Right lobe of liver (tissue), 6 donors: ENCODE results near the gene MTHFD2L. TPM values are rescaled to one million over a fixed set of nuclear protein-coding genes. Genes with fewer than 3 reads are reported as not detected.

Experiments
- ATAC-seq, 4 donors: fragments of 200-7000 bp; cut with Tn5 transposase; one replicate each; pipeline ENCODE4 v1.9.1; 2020; ENCODE audit warnings: mild to moderate bottlenecking in 4 of 4, moderate library complexity in 4 of 4
- DNase-seq, 3 donors: peaks; one replicate each; pipeline ENCODE4 v3.0.0-alpha.2; 2020
- H3K27ac ChIP-seq, 3 donors: fragments of 200-600 bp; one replicate each; pipeline ENCODE4 v1.8.0; 2022
- H3K27me3 ChIP-seq, 2 donors: fragments of 200-600 bp; one replicate each; pipeline ENCODE4 v1.8.0; 2022
- H3K36me3 ChIP-seq, 4 donors: fragments of 200-600 bp; sonication (generic) in 1 of 4; one replicate each; pipeline versions ENCODE4 v1.5.1 to v1.8.0; 2017 to 2022; ENCODE audit warnings: control low read depth in 1 of 4
- H3K4me1 ChIP-seq, 4 donors: fragments of 200-600 bp; sonication (generic) in 1 of 4; one replicate each; pipeline versions ENCODE4 v1.5.1 to v1.8.0; 2017 to 2022; ENCODE audit warnings: control low read depth in 1 of 4
- H3K4me3 ChIP-seq, 3 donors: fragments of 200-600 bp; one replicate each; pipeline ENCODE4 v1.8.0; 2022
- H3K9me3 ChIP-seq, 4 donors: fragments of 200-600 bp; sonication (generic) in 1 of 4; one replicate each; pipeline versions ENCODE4 v1.5.1 to v1.8.0; 2017 to 2022; ENCODE audit warnings: control low read depth in 1 of 4
- POLR2A ChIP-seq: fragments of 450-650 bp; IDR thresholded peaks from one replicate; pipeline ENCODE4 v1.6.1; 2017; ENCODE audit warnings: antibody characterized with exemption, mild to moderate bottlenecking
- WGBS: methylation state at CpG from one replicate; pipeline ENCODE4 v1.1.6; 2018; ENCODE audit warnings: low coverage, low lambda C conversion rate; ENCODE audit not compliant: insufficient coverage; ENCODE audit errors: missing lambda C conversion rate; 5-methylcytosine and 5-hydroxymethylcytosine counted together
- intact Hi-C, 2 donors: fragments of 100-400 bp; cut with DNase I; formaldehyde crosslinking; loops; one replicate each; pipeline versions ENCODE4 v1.11.2 to v1.14.1; 2022
- total RNA-seq, 6 experiments: library from RNA; depleted of rRNA in 2 of 6; stranded (reverse); fragments of >200 nt in 2 of 6; fragmentation: NEBNext Ultra II Directional in 3 of 6; extraction: Animal tissue kit (Norgen Biotek cat#: 25700) in 3 of 6; gene quantifications; one replicate each; pipeline versions ENCODE4 v1.1.0 to v1.2.4, GENCODE V29; 2016 to 2023
- TF ChIP-seq, protein P1 (sequence below), 4 donors: fragments of 200-600 bp in 3 of 4; fragments of 450-650 bp in 1 of 4; IDR thresholded peaks; one replicate each; pipeline versions ENCODE4 v1.5.1 to v1.8.0; 2016 to 2022; ENCODE audit warnings: antibody characterized with exemption in 4 of 4, mild to moderate bottlenecking in 2 of 4
- donor health status: DM: no; HTN: yes; CAD: no.
- donor health status: DM: no; HTN: no; CAD: no.
- donor health status: DM: no; HTN: no; CAD: no.
- donor health status: DM: no; HTN: yes; CAD: no.
- donor health status: DM: no; HTN: yes; CAD: no.

The MTHFD2L gene
- total RNA-seq, 6 experiments from 2014 or later: 18.8 to 45.5 (median 26.5) TPM

DNA sequence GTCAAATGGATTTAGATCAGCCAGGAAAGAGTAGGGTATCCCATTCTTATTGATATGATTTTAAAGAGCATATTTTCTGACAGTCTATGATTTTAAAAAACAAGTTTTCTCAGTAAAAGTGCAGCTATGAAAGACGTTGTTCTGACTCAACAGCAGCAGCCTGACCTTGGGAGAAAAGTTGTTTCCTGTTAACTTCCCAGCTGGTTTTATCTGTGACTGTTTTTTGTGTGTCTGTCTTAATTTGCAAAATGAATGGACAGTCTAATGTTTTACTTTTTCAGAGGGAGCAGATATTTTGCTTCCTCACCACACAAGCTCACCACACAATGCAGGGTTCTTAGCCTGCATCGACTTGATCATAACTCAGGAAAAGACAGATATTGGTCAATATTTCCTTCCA is 764 bp upstream of the MTHFD2L start:
- H3K27me3 ChIP-seq: no peaks in the 10 kb centered on the region
- 6% methylated on average over 2 of the region's 2 CpGs for WGBS
- peaks cover 0 to 8% (median 0%) of the 10 kb centered on the region in 4 donors for H3K36me3 ChIP-seq
- no peaks in the 10 kb centered on the region for H3K9me3 ChIP-seq
- DNase-seq (no peak), ATAC-seq (peak in 1 of 4 donors; percentile 9)
- H3K4me3 ChIP-seq: peak overlapping the region; percentile 54 to 69 (median 57)
- peak overlapping the region; percentile 56 to 96 (median 78) for H3K27ac ChIP-seq
- H3K4me1 ChIP-seq: peaks cover 0 to 19% (median 4%) of the 10 kb centered on the region in 4 donors
- intact Hi-C loops: no loop called here
- TF ChIP-seq POLR2A: no peak
- TF ChIP-seq, protein P1, sequence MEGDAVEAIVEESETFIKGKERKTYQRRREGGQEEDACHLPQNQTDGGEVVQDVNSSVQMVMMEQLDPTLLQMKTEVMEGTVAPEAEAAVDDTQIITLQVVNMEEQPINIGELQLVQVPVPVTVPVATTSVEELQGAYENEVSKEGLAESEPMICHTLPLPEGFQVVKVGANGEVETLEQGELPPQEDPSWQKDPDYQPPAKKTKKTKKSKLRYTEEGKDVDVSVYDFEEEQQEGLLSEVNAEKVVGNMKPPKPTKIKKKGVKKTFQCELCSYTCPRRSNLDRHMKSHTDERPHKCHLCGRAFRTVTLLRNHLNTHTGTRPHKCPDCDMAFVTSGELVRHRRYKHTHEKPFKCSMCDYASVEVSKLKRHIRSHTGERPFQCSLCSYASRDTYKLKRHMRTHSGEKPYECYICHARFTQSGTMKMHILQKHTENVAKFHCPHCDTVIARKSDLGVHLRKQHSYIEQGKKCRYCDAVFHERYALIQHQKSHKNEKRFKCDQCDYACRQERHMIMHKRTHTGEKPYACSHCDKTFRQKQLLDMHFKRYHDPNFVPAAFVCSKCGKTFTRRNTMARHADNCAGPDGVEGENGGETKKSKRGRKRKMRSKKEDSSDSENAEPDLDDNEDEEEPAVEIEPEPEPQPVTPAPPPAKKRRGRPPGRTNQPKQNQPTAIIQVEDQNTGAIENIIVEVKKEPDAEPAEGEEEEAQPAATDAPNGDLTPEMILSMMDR (IDR thresholded peaks at IDR 0.05): no peak

DNA sequence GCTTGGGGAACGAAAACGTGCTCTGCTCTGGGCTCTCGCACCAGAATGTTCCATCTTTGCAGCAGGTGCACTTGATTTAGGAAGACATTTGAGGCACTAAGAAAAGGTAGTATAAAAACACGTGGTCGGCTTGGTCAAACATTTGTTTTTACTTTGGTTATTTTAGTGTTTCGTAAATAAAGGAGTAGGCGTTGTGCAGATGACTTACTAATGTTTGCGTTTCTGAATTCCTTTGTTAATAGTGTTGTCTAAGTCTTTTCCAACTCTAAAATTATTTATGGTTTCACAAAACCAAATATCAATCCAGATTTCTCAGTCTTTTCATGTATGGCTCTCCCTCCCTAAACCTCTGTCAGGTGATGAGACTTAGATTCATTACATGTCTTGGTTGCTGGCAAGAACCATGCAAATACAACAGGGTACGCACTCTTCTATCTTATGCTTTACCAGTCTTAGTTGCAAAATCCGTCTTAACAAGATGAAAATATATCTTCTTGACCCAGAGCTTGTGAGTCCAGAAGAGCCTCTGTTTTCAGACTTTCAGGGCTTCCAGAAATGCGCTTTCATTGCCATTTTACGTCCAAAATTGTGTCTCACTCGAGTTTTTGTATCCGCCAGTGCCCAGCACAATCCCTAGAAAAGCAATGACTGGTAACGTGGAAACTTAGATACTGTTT is 686 bp downstream of the MTHFD2L start:
- H3K4me3 ChIP-seq: peak overlapping the region; percentile 54 to 69 (median 57)
- ATAC-seq (peak in 1 of 4 donors; percentile 1), DNase-seq (no peak)
- WGBS: 11% methylated on average over 15 of the region's 15 CpGs
- peaks cover 0 to 8% (median 0%) of the 10 kb centered on the region in 4 donors for H3K36me3 ChIP-seq
- no peaks in the 10 kb centered on the region for H3K27me3 ChIP-seq
- H3K4me1 ChIP-seq: peaks cover 0 to 19% (median 4%) of the 10 kb centered on the region in 4 donors
- peak overlapping the region; percentile 56 to 96 (median 78) for H3K27ac ChIP-seq
- TF ChIP-seq POLR2A: no peak
- TF ChIP-seq, protein P1 (IDR thresholded peaks at IDR 0.05): no peak
- no peaks in the 10 kb centered on the region for H3K9me3 ChIP-seq
- intact Hi-C loops: no loop called here

DNA sequence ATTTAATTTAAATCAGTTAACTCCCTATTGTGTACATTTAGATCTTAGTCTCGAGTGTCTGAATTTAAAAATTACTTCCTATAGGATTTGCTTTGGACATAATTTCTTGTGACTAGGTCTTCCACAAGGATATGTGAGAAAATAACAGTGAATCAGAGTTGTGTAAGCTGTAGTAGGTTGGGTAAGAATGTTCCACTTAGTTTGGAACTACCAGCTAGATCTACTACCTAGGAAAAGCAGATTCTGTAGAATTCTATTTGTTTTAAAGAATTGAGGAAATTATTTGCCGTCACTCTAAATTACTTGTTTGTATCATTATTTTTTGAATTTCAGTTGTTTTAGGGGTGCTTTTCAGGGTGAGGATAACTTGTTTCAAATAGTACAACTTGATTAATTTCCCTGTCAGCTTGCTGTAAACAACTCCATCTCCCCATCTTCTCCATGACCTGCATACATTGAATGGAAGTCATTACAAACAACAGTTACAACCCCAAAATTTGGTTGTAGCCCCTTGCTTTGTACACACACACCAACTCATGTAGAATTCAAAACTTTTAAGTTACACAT is 1.3 kb downstream of the MTHFD2L start:
- Histone ChIP-seq H3K9me3 (no peaks in the 10 kb centered on the region), H3K36me3 (peaks cover 0 to 8% (median 0%) of the 10 kb centered on the region in 4 donors), H3K4me3 (peak overlapping the region; percentile 54 to 69 (median 57)), H3K4me1 (peaks cover 0 to 19% (median 4%) of the 10 kb centered on the region in 4 donors), H3K27ac (peak overlapping the region; percentile 56 to 96 (median 78)), H3K27me3 (no peaks in the 10 kb centered on the region)
- no peak for DNase-seq
- no peak for TF ChIP-seq POLR2A
- TF ChIP-seq, protein P1 (IDR thresholded peaks at IDR 0.05): no peak
- 23% methylated on average over 2 of the region's 2 CpGs for WGBS
- intact Hi-C loops: no loop called here
- ATAC-seq: peak in 1 of 4 donors; percentile 17

DNA sequence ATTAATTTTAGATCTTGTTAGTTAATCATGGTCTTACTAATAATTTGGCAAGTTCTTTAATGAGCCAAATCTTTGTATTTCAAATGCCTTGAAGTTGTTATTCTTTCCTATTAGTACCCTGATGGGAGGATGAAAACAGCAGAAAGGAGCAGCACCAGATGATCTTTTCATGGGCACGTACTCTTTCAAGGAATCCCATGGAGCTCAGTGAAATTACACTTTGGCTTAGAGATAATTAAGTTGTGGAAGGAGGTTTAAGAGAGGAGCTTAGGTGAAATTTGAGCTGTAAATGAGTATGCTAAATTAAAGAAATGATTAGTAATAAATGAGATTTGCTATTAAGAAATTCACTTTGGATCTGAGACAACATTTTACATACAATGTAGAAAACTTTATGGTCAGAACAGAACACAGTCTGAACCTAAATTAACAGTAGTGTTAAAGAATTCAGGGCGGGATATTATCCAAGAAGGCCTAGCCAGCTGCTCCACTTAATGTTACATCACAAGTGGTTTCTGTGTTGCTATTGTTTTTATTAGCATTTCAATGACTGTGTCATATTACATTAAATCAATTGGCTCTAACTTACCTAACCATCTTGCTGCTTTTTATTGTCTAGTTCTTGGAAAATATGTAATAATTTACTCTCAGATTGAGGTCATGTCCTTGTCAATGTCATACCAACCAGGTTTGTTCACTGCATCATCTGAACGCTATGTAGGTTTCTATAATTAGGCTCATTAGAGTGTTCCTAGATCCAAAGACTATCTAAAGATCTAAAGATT is 3.9 kb downstream of the MTHFD2L start:
- intact Hi-C loops: no loop called here

More for the DNA sequence above, 3.9 kb downstream of the MTHFD2L start:
- Histone ChIP-seq H3K9me3 (no peaks in the 10 kb centered on the region), H3K27me3 (no peaks in the 10 kb centered on the region), H3K27ac (no peak overlapping the region), H3K36me3 (peaks cover 0 to 8% (median 0%) of the 10 kb centered on the region in 4 donors), H3K4me1 (peaks cover 0 to 15% (median 4%) of the 10 kb centered on the region in 4 donors), H3K4me3 (no peak overlapping the region)
- ATAC-seq (no peak), DNase-seq (no peak)
- TF ChIP-seq POLR2A: no peak
- TF ChIP-seq, protein P1 (IDR thresholded peaks at IDR 0.05): no peak
- WGBS: 91% methylated on average over 3 of the region's 3 CpGs
